ENCODE results near the gene METTL22.
A peak's percentile ranks its signal among the peaks of the same experiment; 100 is the strongest.

Gene METTL22

DNA sequence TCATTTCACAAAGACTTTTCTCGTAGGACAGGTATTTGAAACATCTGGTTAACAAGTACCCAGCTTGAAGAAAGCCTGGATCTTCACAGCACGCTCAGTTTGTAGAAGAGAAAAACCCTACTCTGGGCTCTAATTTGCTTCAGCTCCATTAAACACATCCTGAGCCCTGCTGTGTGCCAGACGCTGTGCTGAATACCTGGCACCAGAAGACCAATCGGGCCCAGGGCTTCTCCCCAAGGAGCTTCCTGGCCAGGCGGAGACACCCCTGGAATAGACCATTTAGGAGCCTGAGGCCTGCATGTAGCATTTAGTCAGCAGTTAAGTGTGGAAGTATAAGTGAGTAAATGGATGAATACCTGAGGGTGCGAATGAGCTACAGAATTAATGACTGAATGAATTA is 44.0 kb downstream of the METTL22 start:
- Mint-ChIP-seq H3K9me3 (no peaks in the 10 kb centered on the region), H3K36me3 (ENCODE audit: low read depth) (peaks cover 4% of the 10 kb centered on the region), H3K4me3 (no peak overlapping the region), H3K27me3 (ENCODE audit: low read depth) (no peaks in the 10 kb centered on the region), H3K27ac (no peak overlapping the region), H3K4me1 (no peaks in the 10 kb centered on the region)
- TF ChIP-seq, protein P1, sequence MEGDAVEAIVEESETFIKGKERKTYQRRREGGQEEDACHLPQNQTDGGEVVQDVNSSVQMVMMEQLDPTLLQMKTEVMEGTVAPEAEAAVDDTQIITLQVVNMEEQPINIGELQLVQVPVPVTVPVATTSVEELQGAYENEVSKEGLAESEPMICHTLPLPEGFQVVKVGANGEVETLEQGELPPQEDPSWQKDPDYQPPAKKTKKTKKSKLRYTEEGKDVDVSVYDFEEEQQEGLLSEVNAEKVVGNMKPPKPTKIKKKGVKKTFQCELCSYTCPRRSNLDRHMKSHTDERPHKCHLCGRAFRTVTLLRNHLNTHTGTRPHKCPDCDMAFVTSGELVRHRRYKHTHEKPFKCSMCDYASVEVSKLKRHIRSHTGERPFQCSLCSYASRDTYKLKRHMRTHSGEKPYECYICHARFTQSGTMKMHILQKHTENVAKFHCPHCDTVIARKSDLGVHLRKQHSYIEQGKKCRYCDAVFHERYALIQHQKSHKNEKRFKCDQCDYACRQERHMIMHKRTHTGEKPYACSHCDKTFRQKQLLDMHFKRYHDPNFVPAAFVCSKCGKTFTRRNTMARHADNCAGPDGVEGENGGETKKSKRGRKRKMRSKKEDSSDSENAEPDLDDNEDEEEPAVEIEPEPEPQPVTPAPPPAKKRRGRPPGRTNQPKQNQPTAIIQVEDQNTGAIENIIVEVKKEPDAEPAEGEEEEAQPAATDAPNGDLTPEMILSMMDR (IDR thresholded peaks at IDR 0.05; ENCODE audit: unreplicated experiment in 3 of 3) = no peak

DNA sequence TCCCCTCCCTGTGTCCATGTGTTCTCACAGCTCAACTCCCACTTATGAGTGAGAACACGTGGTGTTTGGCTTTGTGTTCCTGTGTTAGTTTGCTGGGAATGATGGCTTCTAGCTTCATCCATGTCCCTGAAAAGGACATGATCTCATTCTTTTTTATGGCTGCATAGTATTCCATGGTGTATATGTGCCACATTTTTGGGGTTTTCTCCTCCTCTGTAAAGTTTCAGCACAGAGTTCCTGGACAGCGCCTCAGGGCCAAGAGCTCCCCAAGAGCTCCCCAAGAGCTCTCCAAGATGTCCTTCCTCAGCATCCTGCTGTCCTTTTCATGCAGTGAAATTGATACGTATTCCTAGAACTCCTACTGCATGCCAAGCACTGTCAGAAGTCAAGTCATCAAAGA is 46.0 kb downstream of the METTL22 start:
- peaks cover 3% of the 10 kb centered on the region for H3K27me3 Mint-ChIP-seq (ENCODE audit: low read depth)
- no peak overlapping the region for H3K27ac Mint-ChIP-seq
- H3K9me3 Mint-ChIP-seq = no peaks in the 10 kb centered on the region
- no peak overlapping the region for H3K4me3 Mint-ChIP-seq
- H3K4me1 Mint-ChIP-seq = no peaks in the 10 kb centered on the region
- TF ChIP-seq, protein P1 (IDR thresholded peaks at IDR 0.05; ENCODE audit: unreplicated experiment in 3 of 3) = no peak
- H3K36me3 Mint-ChIP-seq (ENCODE audit: low read depth) = peaks cover 4% of the 10 kb centered on the region

DNA sequence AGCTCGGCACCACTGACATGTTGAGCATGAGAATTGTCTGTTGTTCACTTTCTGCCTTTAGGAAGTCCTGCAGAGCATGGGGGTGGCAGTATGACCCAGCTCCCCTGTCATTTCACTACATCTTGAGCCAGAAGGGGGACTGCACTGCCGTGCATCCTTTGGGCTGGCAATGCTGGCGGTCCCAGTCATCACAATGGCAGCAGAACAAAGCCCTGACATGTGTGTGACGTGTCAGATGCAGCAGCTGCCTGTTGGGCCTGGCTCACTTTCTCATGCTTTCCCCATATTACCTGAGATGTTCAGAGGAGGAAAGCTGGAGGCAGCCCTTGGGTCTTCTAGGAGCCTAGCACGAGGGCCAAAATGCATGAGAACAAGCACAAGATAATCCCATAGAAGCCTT is 46.6 kb downstream of the METTL22 start:
- no peak overlapping the region for H3K4me3 Mint-ChIP-seq
- peaks cover 4% of the 10 kb centered on the region for H3K36me3 Mint-ChIP-seq (ENCODE audit: low read depth)
- H3K9me3 Mint-ChIP-seq = no peaks in the 10 kb centered on the region
- no peaks in the 10 kb centered on the region for H3K4me1 Mint-ChIP-seq
- TF ChIP-seq, protein P1 (IDR thresholded peaks at IDR 0.05; ENCODE audit: unreplicated experiment in 3 of 3) = no peak
- H3K27me3 Mint-ChIP-seq (ENCODE audit: low read depth) = peaks cover 3% of the 10 kb centered on the region
- H3K27ac Mint-ChIP-seq = no peak overlapping the region

DNA sequence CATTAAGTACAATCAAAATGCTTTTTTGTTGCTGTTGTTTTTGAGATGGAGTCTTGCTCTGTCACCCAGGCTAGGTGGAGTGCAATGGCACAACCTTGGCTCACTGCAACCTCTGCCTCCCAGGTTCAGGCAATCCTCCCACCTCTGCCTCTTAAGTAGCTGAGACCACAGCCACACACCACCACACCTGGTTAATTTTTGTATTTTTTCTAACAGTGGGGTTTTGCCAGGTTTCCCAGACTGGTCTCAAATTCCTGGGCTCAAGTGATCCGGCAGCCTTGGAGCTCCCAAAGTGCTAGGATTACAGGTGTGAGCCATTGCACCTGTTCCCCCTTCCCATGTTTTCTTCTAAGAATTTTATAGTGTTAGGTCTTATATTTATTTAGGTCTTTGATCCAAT is 48.0 kb downstream of the METTL22 start:
- no peaks in the 10 kb centered on the region for H3K9me3 Mint-ChIP-seq
- no peaks in the 10 kb centered on the region for H3K4me1 Mint-ChIP-seq
- peaks cover 3% of the 10 kb centered on the region for H3K27me3 Mint-ChIP-seq (ENCODE audit: low read depth)
- H3K27ac Mint-ChIP-seq = no peak overlapping the region
- peaks cover 4% of the 10 kb centered on the region for H3K36me3 Mint-ChIP-seq (ENCODE audit: low read depth)
- TF ChIP-seq, protein P1 (IDR thresholded peaks at IDR 0.05; ENCODE audit: unreplicated experiment in 3 of 3) = no peak
- H3K4me3 Mint-ChIP-seq = peak overlapping the region in 1 of 3 experiments; percentile 50

DNA sequence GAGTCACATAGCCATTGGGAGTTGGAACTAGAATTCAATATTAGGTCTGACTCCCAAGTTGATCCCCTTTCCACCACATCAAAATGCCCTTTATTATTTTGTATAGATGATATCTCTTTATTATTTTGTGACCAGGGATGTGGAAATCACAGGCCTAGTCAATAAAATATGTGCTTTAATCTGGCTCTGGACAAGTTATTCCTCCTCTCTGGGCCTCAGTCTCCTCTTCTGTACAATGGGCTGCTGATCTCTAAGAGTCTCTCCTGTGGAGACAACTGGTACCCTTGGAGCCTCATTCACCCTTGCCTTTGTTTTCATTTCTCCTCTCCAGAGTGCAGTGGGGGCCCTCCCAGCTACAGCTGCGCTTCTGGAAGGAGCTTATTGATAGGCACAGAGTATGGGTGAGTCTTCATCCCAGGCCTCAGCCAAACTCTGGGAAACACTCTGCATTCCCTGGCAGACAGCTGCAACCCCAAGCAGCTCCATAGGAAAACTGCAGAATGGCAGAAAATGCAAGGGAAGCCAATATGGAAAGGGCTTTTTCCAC is 48.6 kb downstream of the METTL22 start:
- Mint-ChIP-seq H3K4me1 (peaks cover 3% of the 10 kb centered on the region), H3K36me3 (ENCODE audit: low read depth) (peaks cover 4% of the 10 kb centered on the region)

More for the DNA sequence above, 48.6 kb downstream of the METTL22 start:
- no peak overlapping the region for H3K27ac Mint-ChIP-seq
- no peaks in the 10 kb centered on the region for H3K9me3 Mint-ChIP-seq
- H3K4me3 Mint-ChIP-seq = peak overlapping the region in 1 of 3 experiments; percentile 50
- TF ChIP-seq, protein P1 (IDR thresholded peaks at IDR 0.05; ENCODE audit: unreplicated experiment in 3 of 3) = no peak
- peaks cover 3% of the 10 kb centered on the region for H3K27me3 Mint-ChIP-seq (ENCODE audit: low read depth)

All from nephron (organoid).